ENCODE data around the gene FZD4. TPM values are rescaled to one million over a fixed set of nuclear protein-coding genes. Genes with fewer than 3 reads are reported as not detected.
"Not testable (repeated sequence)": the region's sequence is repeated elsewhere in the genome, so short reads cannot be mapped to it uniquely, and the experiment has no call there.

Gene FZD4
- polyA plus RNA-seq, 2 donors, result 1.4 to 2.0 TPM

- no peak overlapping the region for H3K4me3 ChIP-seq (ENCODE audit: low read depth in 1 of 2, low read length in 2 of 2)
- H3K36me3 ChIP-seq (ENCODE audit: control insufficient read depth in 2 of 2, insufficient read depth in 2 of 2, low read length in 1 of 2), result no peaks in the 10 kb centered on the region
- WGBS, 2 donors, result 78 to 81% methylated on average over 7 of the region's 7 CpGs
- no peaks in the 10 kb centered on the region for H3K4me1 ChIP-seq (ENCODE audit: control insufficient read depth in 2 of 2, insufficient read depth in 2 of 2, low read length in 1 of 2)
- H3K27ac ChIP-seq (ENCODE audit: low read depth in 2 of 2, low read length in 1 of 2), result no peak overlapping the region
- H3K27me3 ChIP-seq (ENCODE audit: control insufficient read depth in 1 of 2, insufficient read depth in 2 of 2, low read length in 2 of 2), result no peaks in the 10 kb centered on the region
- H3K9me3 ChIP-seq (ENCODE audit: control insufficient read depth in 2 of 2, insufficient read depth in 1 of 2, low read depth in 1 of 2, low read length in 1 of 2), result peaks cover 0 to 2% of the 10 kb centered on the region in 2 donors
Measured at GRCh38 chr11:86978247-86978646, 23.1 kb upstream of the FZD4 start.

DNA sequence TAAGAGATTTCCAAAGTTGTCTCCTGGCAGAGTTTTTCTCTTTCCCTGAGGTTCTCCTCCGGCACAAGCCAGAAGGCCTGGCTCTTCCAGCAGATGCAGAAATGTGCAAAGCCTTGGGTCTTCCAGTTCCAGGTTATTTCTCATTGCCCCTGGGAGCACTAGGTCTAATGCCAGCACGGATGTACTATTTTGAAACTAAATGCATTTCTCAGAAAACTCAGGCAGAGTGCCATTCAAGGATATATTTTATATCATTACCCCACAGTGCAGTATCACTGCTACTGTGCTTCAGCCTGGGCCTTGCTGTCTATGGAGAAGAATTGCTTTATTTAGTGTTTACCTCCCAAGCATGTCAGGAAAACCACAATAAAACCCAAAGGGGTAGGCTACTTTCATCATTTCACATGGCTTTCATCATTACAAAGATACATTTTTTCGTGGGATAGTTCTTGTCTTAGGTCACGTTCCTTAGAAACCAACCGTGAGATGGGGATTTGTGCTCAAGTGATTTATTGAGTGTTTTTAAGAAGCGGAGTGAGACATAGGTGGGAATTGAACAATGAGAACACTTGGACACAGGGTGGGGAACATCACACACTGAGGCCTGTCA lies 22.4 kb upstream of the FZD4 start:
- Histone ChIP-seq H3K27me3 (ENCODE audit: control insufficient read depth in 1 of 2, insufficient read depth in 2 of 2, low read length in 2 of 2) (no peaks in the 10 kb centered on the region), H3K27ac (ENCODE audit: low read depth in 2 of 2, low read length in 1 of 2) (no peak overlapping the region), H3K4me3 (ENCODE audit: low read depth in 1 of 2, low read length in 2 of 2) (no peak overlapping the region), H3K9me3 (ENCODE audit: control insufficient read depth in 2 of 2, insufficient read depth in 1 of 2, low read depth in 1 of 2, low read length in 1 of 2) (peaks cover 0 to 4% of the 10 kb centered on the region in 2 donors), H3K36me3 (ENCODE audit: control insufficient read depth in 2 of 2, insufficient read depth in 2 of 2, low read length in 1 of 2) (no peaks in the 10 kb centered on the region), H3K4me1 (ENCODE audit: control insufficient read depth in 2 of 2, insufficient read depth in 2 of 2, low read length in 1 of 2) (no peaks in the 10 kb centered on the region)
- WGBS, 2 donors, result 80 to 86% methylated on average over 6 of the region's 6 CpGs

GRCh38 chr11:86972734-86973133 lies 17.5 kb upstream of the FZD4 start:
- Histone ChIP-seq H3K4me1 (ENCODE audit: control insufficient read depth in 2 of 2, insufficient read depth in 2 of 2, low read length in 1 of 2) (no peaks in the 10 kb centered on the region), H3K36me3 (ENCODE audit: control insufficient read depth in 2 of 2, insufficient read depth in 2 of 2, low read length in 1 of 2) (no peaks in the 10 kb centered on the region), H3K27ac (ENCODE audit: low read depth in 2 of 2, low read length in 1 of 2) (no peak overlapping the region), H3K4me3 (ENCODE audit: low read depth in 1 of 2, low read length in 2 of 2) (no peak overlapping the region), H3K9me3 (ENCODE audit: control insufficient read depth in 2 of 2, insufficient read depth in 1 of 2, low read depth in 1 of 2, low read length in 1 of 2) (peaks cover 0 to 4% of the 10 kb centered on the region in 2 donors), H3K27me3 (ENCODE audit: control insufficient read depth in 1 of 2, insufficient read depth in 2 of 2, low read length in 2 of 2) (no peaks in the 10 kb centered on the region)
- 77 to 88% methylated on average over 1 of the region's 1 CpG for WGBS, 2 donors

- Histone ChIP-seq H3K4me3 (ENCODE audit: low read depth in 1 of 2, low read length in 2 of 2) (no peak overlapping the region), H3K9me3 (ENCODE audit: control insufficient read depth in 2 of 2, insufficient read depth in 1 of 2, low read depth in 1 of 2, low read length in 1 of 2) (peaks cover 0 to 4% of the 10 kb centered on the region in 2 donors), H3K27ac (ENCODE audit: low read depth in 2 of 2, low read length in 1 of 2) (no peak overlapping the region), H3K36me3 (ENCODE audit: control insufficient read depth in 2 of 2, insufficient read depth in 2 of 2, low read length in 1 of 2) (no peaks in the 10 kb centered on the region), H3K27me3 (ENCODE audit: control insufficient read depth in 1 of 2, insufficient read depth in 2 of 2, low read length in 2 of 2) (no peaks in the 10 kb centered on the region), H3K4me1 (ENCODE audit: control insufficient read depth in 2 of 2, insufficient read depth in 2 of 2, low read length in 1 of 2) (no peaks in the 10 kb centered on the region)
- 79 to 84% methylated on average over 1 of the region's 1 CpG for WGBS, 2 donors
Measured at GRCh38 chr11:86969258-86969657, 14.1 kb upstream of the FZD4 start.

GRCh38 chr11:86967601-86968000 lies 12.4 kb upstream of the FZD4 start:
- not testable (repeated sequence) for H3K4me3 ChIP-seq (ENCODE audit: low read depth in 1 of 2, low read length in 2 of 2); H3K27me3 ChIP-seq (ENCODE audit: control insufficient read depth in 1 of 2, insufficient read depth in 2 of 2, low read length in 2 of 2); H3K4me1 ChIP-seq (ENCODE audit: control insufficient read depth in 2 of 2, insufficient read depth in 2 of 2, low read length in 1 of 2); H3K36me3 ChIP-seq (ENCODE audit: control insufficient read depth in 2 of 2, insufficient read depth in 2 of 2, low read length in 1 of 2); H3K27ac ChIP-seq (ENCODE audit: low read depth in 2 of 2, low read length in 1 of 2); H3K9me3 ChIP-seq (ENCODE audit: control insufficient read depth in 2 of 2, insufficient read depth in 1 of 2, low read depth in 1 of 2, low read length in 1 of 2)
- 92 to 95% methylated on average over 7 of the region's 7 CpGs for WGBS, 2 donors

DNA sequence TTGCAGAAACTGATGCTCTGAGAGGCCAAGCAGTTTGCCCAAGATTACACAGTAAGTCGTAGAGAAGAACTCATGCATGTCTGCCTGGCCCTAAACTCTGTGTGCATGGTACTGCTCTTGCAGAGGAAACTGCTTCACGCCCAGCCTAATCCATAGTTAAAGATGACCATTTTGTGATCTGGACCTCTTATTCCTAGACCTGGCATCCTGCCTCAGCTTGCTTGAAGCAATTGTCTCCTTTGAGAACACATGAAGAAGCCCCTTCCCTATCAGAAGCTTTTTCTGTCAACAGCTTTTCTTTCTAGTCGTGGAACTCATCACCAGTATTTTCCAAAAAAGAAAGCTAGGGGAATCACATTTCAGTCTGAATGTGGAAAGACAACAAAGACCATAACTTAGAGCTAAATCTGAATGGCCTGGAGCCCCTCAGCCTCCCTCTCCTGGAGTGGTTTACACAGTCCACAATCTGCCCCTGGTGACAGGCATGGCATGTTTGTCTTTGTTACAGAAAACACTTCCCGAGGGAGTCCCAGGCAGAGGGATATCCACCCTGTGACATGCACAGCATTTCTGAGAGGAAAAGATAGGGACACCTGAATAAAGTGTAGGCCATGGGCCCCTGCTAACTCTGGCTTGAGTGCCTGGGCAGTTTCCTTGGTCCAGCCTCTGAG lies 2.9 kb upstream of the FZD4 start:
- Histone ChIP-seq H3K27ac (ENCODE audit: low read depth in 2 of 2, low read length in 1 of 2) (no peak overlapping the region), H3K36me3 (ENCODE audit: control insufficient read depth in 2 of 2, insufficient read depth in 2 of 2, low read length in 1 of 2) (no peaks in the 10 kb centered on the region), H3K9me3 (ENCODE audit: control insufficient read depth in 2 of 2, insufficient read depth in 1 of 2, low read depth in 1 of 2, low read length in 1 of 2) (no peaks in the 10 kb centered on the region), H3K27me3 (ENCODE audit: control insufficient read depth in 1 of 2, insufficient read depth in 2 of 2, low read length in 2 of 2) (no peaks in the 10 kb centered on the region), H3K4me3 (ENCODE audit: low read depth in 1 of 2, low read length in 2 of 2) (no peak overlapping the region), H3K4me1 (ENCODE audit: control insufficient read depth in 2 of 2, insufficient read depth in 2 of 2, low read length in 1 of 2) (no peaks in the 10 kb centered on the region)
- 78% methylated on average over 4 of the region's 4 CpGs for WGBS, 2 donors

GRCh38 chr11:86956905-86957195 lies 1.7 kb upstream of the FZD4 start:
- Histone ChIP-seq H3K27ac (ENCODE audit: low read depth in 2 of 2, low read length in 1 of 2) (peak overlapping the region in 1 of 2 donors; percentile 92), H3K36me3 (ENCODE audit: control insufficient read depth in 2 of 2, insufficient read depth in 2 of 2, low read length in 1 of 2) (no peaks in the 10 kb centered on the region), H3K4me1 (ENCODE audit: control insufficient read depth in 2 of 2, insufficient read depth in 2 of 2, low read length in 1 of 2) (no peaks in the 10 kb centered on the region), H3K9me3 (ENCODE audit: control insufficient read depth in 2 of 2, insufficient read depth in 1 of 2, low read depth in 1 of 2, low read length in 1 of 2) (peaks cover 0 to 1% of the 10 kb centered on the region in 2 donors), H3K4me3 (ENCODE audit: low read depth in 1 of 2, low read length in 2 of 2) (no peak overlapping the region), H3K27me3 (ENCODE audit: control insufficient read depth in 1 of 2, insufficient read depth in 2 of 2, low read length in 2 of 2) (no peaks in the 10 kb centered on the region)
- WGBS, 2 donors, result 45 to 56% methylated on average over 2 of the region's 2 CpGs

- peak overlapping the region; percentile 74 to 88 for H3K4me3 ChIP-seq (ENCODE audit: low read depth in 1 of 2, low read length in 2 of 2)
- peak overlapping the region; percentile 79 to 92 for H3K27ac ChIP-seq (ENCODE audit: low read depth in 2 of 2, low read length in 1 of 2)
- no peaks in the 10 kb centered on the region for H3K36me3 ChIP-seq (ENCODE audit: control insufficient read depth in 2 of 2, insufficient read depth in 2 of 2, low read length in 1 of 2)
- no peaks in the 10 kb centered on the region for H3K4me1 ChIP-seq (ENCODE audit: control insufficient read depth in 2 of 2, insufficient read depth in 2 of 2, low read length in 1 of 2)
- peaks cover 0 to 1% of the 10 kb centered on the region in 2 donors for H3K9me3 ChIP-seq (ENCODE audit: control insufficient read depth in 2 of 2, insufficient read depth in 1 of 2, low read depth in 1 of 2, low read length in 1 of 2)
- 0% methylated on average over 31 to 32 of the region's 32 CpGs for WGBS, 2 donors
- no peaks in the 10 kb centered on the region for H3K27me3 ChIP-seq (ENCODE audit: control insufficient read depth in 1 of 2, insufficient read depth in 2 of 2, low read length in 2 of 2)
Measured at GRCh38 chr11:86955111-86955360, 159 bp downstream of the FZD4 start.

DNA sequence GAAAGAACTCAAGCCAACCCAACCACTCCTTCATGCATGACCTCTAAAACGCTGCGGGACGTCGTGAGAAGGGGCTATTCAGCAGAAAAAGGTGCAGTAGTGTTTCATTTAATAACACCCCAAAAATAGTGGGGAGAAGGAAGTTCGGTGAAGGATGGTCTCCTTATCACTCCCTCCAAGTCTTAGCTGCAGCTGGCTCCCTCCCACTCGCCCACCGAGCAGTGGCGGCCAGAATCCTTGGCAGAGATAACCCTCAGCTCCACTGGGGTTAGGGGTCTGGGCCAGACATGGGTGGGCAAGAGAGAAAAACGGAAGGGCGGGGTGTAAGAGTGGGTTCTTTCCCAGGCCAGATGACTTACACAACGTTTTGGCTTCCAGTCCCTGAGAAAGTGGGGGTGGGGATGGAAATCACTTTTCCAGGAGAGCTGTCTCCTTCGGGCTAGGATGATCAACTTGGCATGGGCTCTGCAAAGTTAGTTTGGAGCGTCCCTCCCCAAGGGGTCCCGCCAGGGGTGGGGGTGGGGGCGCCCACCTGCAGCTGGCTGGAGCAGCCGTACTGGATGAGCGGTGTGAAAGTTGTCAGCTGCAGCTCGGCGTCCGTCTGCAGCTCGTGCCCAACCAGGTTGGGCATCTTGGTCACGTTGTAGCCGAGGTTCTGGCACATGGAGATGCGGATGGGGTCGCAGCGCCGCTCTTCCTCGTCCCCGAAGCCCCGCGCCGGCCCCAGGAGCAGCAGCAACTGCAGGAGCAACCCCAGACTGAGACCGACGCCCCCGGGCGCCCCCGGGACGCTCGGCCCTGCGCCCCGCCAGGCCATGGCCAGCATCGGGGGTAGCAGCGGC lies 705 bp downstream of the FZD4 start:
- peaks cover 0 to 1% of the 10 kb centered on the region in 2 donors for H3K9me3 ChIP-seq (ENCODE audit: control insufficient read depth in 2 of 2, insufficient read depth in 1 of 2, low read depth in 1 of 2, low read length in 1 of 2)
- no peaks in the 10 kb centered on the region for H3K36me3 ChIP-seq (ENCODE audit: control insufficient read depth in 2 of 2, insufficient read depth in 2 of 2, low read length in 1 of 2)
- H3K27ac ChIP-seq (ENCODE audit: low read depth in 2 of 2, low read length in 1 of 2), result peak overlapping the region; percentile 79 to 92
- 5 to 7% methylated on average over 43 of the region's 43 CpGs for WGBS, 2 donors
- no peaks in the 10 kb centered on the region for H3K4me1 ChIP-seq (ENCODE audit: control insufficient read depth in 2 of 2, insufficient read depth in 2 of 2, low read length in 1 of 2)
- peak overlapping the region; percentile 74 to 88 for H3K4me3 ChIP-seq (ENCODE audit: low read depth in 1 of 2, low read length in 2 of 2)
- no peaks in the 10 kb centered on the region for H3K27me3 ChIP-seq (ENCODE audit: control insufficient read depth in 1 of 2, insufficient read depth in 2 of 2, low read length in 2 of 2)
